GM23338 (cell line): ENCODE data around the gene DHRS7C. TPM values are rescaled to one million over a fixed set of nuclear protein-coding genes. Genes with fewer than 3 reads are reported as not detected.

ENCODE experiments used
- ATAC-seq: fragments of 200-7000 bp; cut with Tn5 transposase; 3 replicates; pipeline ENCODE4 v1.9.1; 2020
- DNase-seq: peaks from one replicate; pipeline ENCODE4 v3.0.0-alpha.2; 2015; ENCODE audit warnings: low spot score
- H2AFZ ChIP-seq: fragments of 200-600 bp; sonication (generic); 2 replicates; pipeline ENCODE4 v1.8.0; 2016; ENCODE audit warnings: antibody characterized with exemption, mild to moderate bottlenecking, moderate library complexity
- H3F3A ChIP-seq: fragments of 200-600 bp; sonication (generic); replicated peaks from 2 replicates; pipeline ENCODE4 v1.8.0; 2017; ENCODE audit warnings: antibody characterized with exemption, mixed run types, low read depth
- H3K27ac ChIP-seq: fragments of 200-600 bp; sonication (generic); 2 replicates; pipeline ENCODE4 v1.6.1; 2016; ENCODE audit warnings: low read depth
- H3K27me3 ChIP-seq: fragments of 200-600 bp; sonication (generic); 2 replicates; pipeline ENCODE4 v1.8.0; 2016; ENCODE audit warnings: mild to moderate bottlenecking, mixed run types, moderate library complexity; ENCODE audit not compliant: insufficient read depth
- H3K36me3 ChIP-seq: fragments of 200-600 bp; sonication (generic); 2 replicates; pipeline ENCODE4 v1.8.0; 2016; ENCODE audit warnings: mild to moderate bottlenecking; ENCODE audit not compliant: insufficient read depth
- H3K4me1 ChIP-seq: fragments of 200-600 bp; sonication (generic); 2 replicates; pipeline ENCODE4 v1.8.0; 2016; ENCODE audit warnings: mild to moderate bottlenecking, moderate library complexity; ENCODE audit not compliant: insufficient read depth
- H3K4me2 ChIP-seq: fragments of 200-600 bp; sonication (generic); 2 replicates; pipeline ENCODE4 v1.7.1; 2017; ENCODE audit warnings: mixed run types
- H3K4me3 ChIP-seq: fragments of 200-600 bp; sonication (generic); 2 replicates; pipeline ENCODE4 v1.6.1; 2016; ENCODE audit warnings: mixed run types
- H3K79me2 ChIP-seq: fragments of 200-600 bp; sonication (generic); replicated peaks from 2 replicates; pipeline ENCODE4 v1.8.0; 2017; ENCODE audit warnings: mild to moderate bottlenecking; ENCODE audit not compliant: insufficient read depth
- H3K9me2 ChIP-seq: fragments of 200-600 bp; sonication (generic); 2 replicates; pipeline ENCODE4 v1.8.0; 2017; ENCODE audit not compliant: insufficient read depth
- H4K20me1 ChIP-seq: fragments of 200-600 bp; sonication (generic); replicated peaks from 2 replicates; pipeline ENCODE4 v1.8.0; 2017; ENCODE audit warnings: mild to moderate bottlenecking; ENCODE audit not compliant: insufficient read depth
- H3K27ac Mint-ChIP-seq: 2 replicates; pipeline ENCODE4 v1.8.0; 2020; ENCODE audit warnings: inconsistent platforms, mild to moderate bottlenecking, moderate library complexity, mixed read lengths
- H3K27me3 Mint-ChIP-seq: 3 replicates; pipeline ENCODE4 v1.8.0; 2022; ENCODE audit warnings: low read depth, mild to moderate bottlenecking, moderate library complexity, mixed read lengths, inconsistent platforms; ENCODE audit not compliant: insufficient read depth, poor library complexity
- H3K36me3 Mint-ChIP-seq: 3 replicates; pipeline ENCODE4 v1.8.0; 2021; ENCODE audit warnings: low read depth, mild to moderate bottlenecking, inconsistent platforms, moderate library complexity, mixed read lengths
- H3K4me1 Mint-ChIP-seq: 3 replicates; pipeline ENCODE4 v1.8.0; 2020; ENCODE audit warnings: mild to moderate bottlenecking, inconsistent platforms, mixed read lengths
- H3K4me3 Mint-ChIP-seq: 3 replicates; pipeline ENCODE4 v1.8.0; 2021; ENCODE audit warnings: moderate library complexity, mild to moderate bottlenecking, inconsistent platforms, mixed read lengths
- H3K9me3 Mint-ChIP-seq: 3 replicates; pipeline ENCODE4 v1.8.0; 2020; ENCODE audit warnings: moderate library complexity, mild to moderate bottlenecking, inconsistent platforms, mixed read lengths
- CREB1 ChIP-seq: fragments of 250-450 bp; sonication (Bioruptor Pico); IDR thresholded peaks from 2 replicates; pipeline ENCODE4 v1.5.0; 2020; ENCODE audit warnings: low read depth, mild to moderate bottlenecking, moderate library complexity
- CTCF ChIP-seq, 2 experiments: fragments of 200-600 bp in 1 of 2; sonication (generic) in 1 of 2; conservative IDR thresholded peaks; 2 replicates each; pipeline versions ENCODE4 v1.5.1 to v1.6.1; 2016 to 2017; ENCODE audit warnings: antibody characterized with exemption in 2 of 2, low read depth in 2 of 2, mild to moderate bottlenecking in 2 of 2, moderate library complexity in 1 of 2
- ETS1 ChIP-seq: IDR thresholded peaks from 2 replicates; pipeline ENCODE4 v1.6.1; 2016; ENCODE audit warnings: antibody characterized with exemption
- EZH2phosphoT487 ChIP-seq: fragments of 200-600 bp; sonication (generic); IDR thresholded peaks from one replicate; pipeline ENCODE4 v1.8.1; 2018; ENCODE audit warnings: antibody characterized with exemption; ENCODE audit not compliant: unreplicated experiment
- JUNB ChIP-seq: IDR thresholded peaks from one replicate; pipeline ENCODE4 v1.6.1; 2016; ENCODE audit warnings: antibody characterized with exemption; ENCODE audit not compliant: unreplicated experiment
- POLR2AphosphoS5 ChIP-seq: IDR thresholded peaks from 2 replicates; pipeline ENCODE4 v1.6.1; 2016; ENCODE audit warnings: antibody characterized with exemption, low read depth
- REST ChIP-seq: IDR thresholded peaks from one replicate; pipeline ENCODE4 v1.6.1; 2018; ENCODE audit warnings: antibody characterized with exemption; ENCODE audit not compliant: unreplicated experiment
- STAT1 ChIP-seq: IDR thresholded peaks from one replicate; pipeline ENCODE4 v1.6.1; 2016; ENCODE audit warnings: antibody characterized with exemption; ENCODE audit not compliant: unreplicated experiment
- ZNF331 ChIP-seq: fragments of 250-450 bp; sonication (Bioruptor Pico); IDR thresholded peaks from 2 replicates; pipeline ENCODE4 v1.5.0; 2020; ENCODE audit warnings: low read depth, mild to moderate bottlenecking, moderate library complexity
- ZNF462 ChIP-seq: fragments of 250-450 bp; sonication (Bioruptor Pico); IDR thresholded peaks from 2 replicates; pipeline ENCODE4 v1.5.0; 2020; ENCODE audit warnings: mild to moderate bottlenecking, moderate library complexity
- polyA plus RNA-seq: library from polyadenylated mRNA; unstranded; fragments of >200 nt; fragmentation: Nextera tagmentation; extraction: Ambion mirVana; gene quantifications from 2 replicates; pipeline ENCODE4 v1.2.1, GENCODE V29; 2016
- total RNA-seq: library from RNA; depleted of rRNA; stranded (reverse); fragments of >200 nt; shearing (Covaris generic); gene quantifications from 2 replicates; pipeline ENCODE4 v1.2.3, GENCODE V29; 2014

The DHRS7C gene
- total and polyA plus RNA-seq, 2 experiments from 2014 or later = not detected

DNA sequence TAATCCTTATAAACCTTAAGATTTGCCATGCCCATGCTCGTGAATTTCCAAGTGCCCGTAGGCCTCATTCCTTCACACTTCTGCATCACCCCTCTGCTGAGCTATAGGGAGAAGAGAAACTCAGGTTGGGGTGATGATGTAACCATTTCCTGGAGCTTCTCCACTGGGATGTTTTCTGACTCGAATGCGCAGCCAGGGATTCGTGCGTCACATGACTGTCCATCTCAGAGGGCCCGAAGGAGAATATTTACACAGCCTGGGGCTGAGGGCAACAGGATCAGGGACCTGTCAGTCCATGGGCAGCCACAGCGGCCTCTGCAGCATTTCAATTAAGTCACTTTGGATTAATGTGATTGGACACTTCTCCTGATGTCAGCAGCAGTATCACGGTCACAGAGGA is 21.8 kb upstream of the DHRS7C start:
- Histone ChIP-seq H2AFZ (no peak overlapping the region), H3K4me1 (no peaks in the 10 kb centered on the region; the same call in 1 of the 2 replicates), H3K9me2 (no peaks in the 10 kb centered on the region), H4K20me1 (no peaks in the 10 kb centered on the region), H3K36me3 (no peaks in the 10 kb centered on the region), H3K27ac (no peak overlapping the region), H3F3A (no peaks in the 10 kb centered on the region), H3K4me3 (no peak overlapping the region), H3K79me2 (no peaks in the 10 kb centered on the region), H3K27me3 (no peaks in the 10 kb centered on the region), H3K4me2 (no peak overlapping the region)
- H3K4me1 Mint-ChIP-seq = peaks cover 3% of the 10 kb centered on the region
- H3K27ac Mint-ChIP-seq = no peak overlapping the region
- H3K4me3 Mint-ChIP-seq = no peak overlapping the region
- TF ChIP-seq POLR2AphosphoS5 (no peak), CREB1 (CRISPR knock-in tag) (no peak), STAT1 (no peak), ZNF462 (CRISPR knock-in tag) (no peak), EZH2phosphoT487 (no peak), ZNF331 (CRISPR knock-in tag) (no peak), CTCF (conservative IDR thresholded peaks at IDR 0.05; ENCODE audit: low read depth in 2 of 2) (no peak), ETS1 (no peak), REST (no peak), JUNB (no peak)
- DNase-seq = no peak
- ATAC-seq = no peak
- no peaks in the 10 kb centered on the region for H3K36me3 Mint-ChIP-seq
- H3K27me3 Mint-ChIP-seq = peaks cover 6% of the 10 kb centered on the region
- H3K9me3 Mint-ChIP-seq = peaks cover 4% of the 10 kb centered on the region
